ENCODE results near the gene RERE.
A peak's percentile ranks its signal among the peaks of the same experiment; 100 is the strongest.
"Not testable (repeated sequence)": the region's sequence is repeated elsewhere in the genome, so short reads cannot be mapped to it uniquely, and the experiment has no call there.

RERE gene

GRCh38 chr1:8797216-8797615 is 20.2 kb downstream of the RERE start:
- Histone ChIP-seq H3K27me3 (ENCODE audit: control insufficient read depth, insufficient read depth, low read length) (no peaks in the 10 kb centered on the region), H3K4me3 (ENCODE audit: low read depth, low read length) (no peak overlapping the region), H3K9ac (ENCODE audit: low read length) (no peak overlapping the region), H3K36me3 (ENCODE audit: control insufficient read depth, insufficient read depth, low read length) (peaks cover 2% of the 10 kb centered on the region; the same call in 1 of the 2 replicates), H3K4me1 (ENCODE audit: control insufficient read depth, insufficient read depth, low read length) (peaks cover 3% of the 10 kb centered on the region), H3K27ac (ENCODE audit: low read depth, low read length) (no peak overlapping the region), H3K9me3 (ENCODE audit: control insufficient read depth, insufficient read depth, low read depth, low read length) (no peaks in the 10 kb centered on the region)

- Histone ChIP-seq H3K27ac (ENCODE audit: low read depth, low read length) (no peak overlapping the region), H3K4me1 (ENCODE audit: control insufficient read depth, insufficient read depth, low read length) (peaks cover 4% of the 10 kb centered on the region)
Observed at GRCh38 chr1:8796812-8797211, 20.6 kb downstream of the RERE start.

GRCh38 chr1:8794605-8795004 is 22.8 kb downstream of the RERE start:
- Histone ChIP-seq H3K9me3 (ENCODE audit: control insufficient read depth, insufficient read depth, low read depth, low read length) (no peaks in the 10 kb centered on the region), H3K36me3 (ENCODE audit: control insufficient read depth, insufficient read depth, low read length) (peaks cover 2% of the 10 kb centered on the region; the same call in 1 of the 2 replicates), H3K27ac (ENCODE audit: low read depth, low read length) (no peak overlapping the region), H3K9ac (ENCODE audit: low read length) (no peak overlapping the region), H3K27me3 (ENCODE audit: control insufficient read depth, insufficient read depth, low read length) (no peaks in the 10 kb centered on the region), H3K4me3 (ENCODE audit: low read depth, low read length) (no peak overlapping the region), H3K4me1 (ENCODE audit: control insufficient read depth, insufficient read depth, low read length) (peaks cover 26% of the 10 kb centered on the region)

More at GRCh38 chr1:8796812-8797211, 20.6 kb downstream of the RERE start:
- Histone ChIP-seq H3K4me3 (ENCODE audit: low read depth, low read length) (no peak overlapping the region), H3K36me3 (ENCODE audit: control insufficient read depth, insufficient read depth, low read length) (peaks cover 2% of the 10 kb centered on the region; the same call in 1 of the 2 replicates), H3K27me3 (ENCODE audit: control insufficient read depth, insufficient read depth, low read length) (no peaks in the 10 kb centered on the region), H3K9ac (ENCODE audit: low read length) (no peak overlapping the region), H3K9me3 (ENCODE audit: control insufficient read depth, insufficient read depth, low read depth, low read length) (no peaks in the 10 kb centered on the region)

GRCh38 chr1:8791819-8792218 is 25.6 kb downstream of the RERE start:
- Histone ChIP-seq H3K9me3 (ENCODE audit: control insufficient read depth, insufficient read depth, low read depth, low read length) (no peaks in the 10 kb centered on the region), H3K36me3 (ENCODE audit: control insufficient read depth, insufficient read depth, low read length) (peaks cover 2% of the 10 kb centered on the region; the same call in 1 of the 2 replicates), H3K4me3 (ENCODE audit: low read depth, low read length) (no peak overlapping the region), H3K27me3 (ENCODE audit: control insufficient read depth, insufficient read depth, low read length) (no peaks in the 10 kb centered on the region), H3K4me1 (ENCODE audit: control insufficient read depth, insufficient read depth, low read length) (peaks cover 30% of the 10 kb centered on the region), H3K27ac (ENCODE audit: low read depth, low read length) (no peak overlapping the region), H3K9ac (ENCODE audit: low read length) (no peak overlapping the region)

GRCh38 chr1:8790987-8791386 is 26.5 kb downstream of the RERE start:
- Histone ChIP-seq H3K27me3 (ENCODE audit: control insufficient read depth, insufficient read depth, low read length) (no peaks in the 10 kb centered on the region), H3K9ac (ENCODE audit: low read length) (no peak overlapping the region), H3K36me3 (ENCODE audit: control insufficient read depth, insufficient read depth, low read length) (peaks cover 2% of the 10 kb centered on the region; the same call in 1 of the 2 replicates), H3K4me1 (ENCODE audit: control insufficient read depth, insufficient read depth, low read length) (peaks cover 30% of the 10 kb centered on the region), H3K9me3 (ENCODE audit: control insufficient read depth, insufficient read depth, low read depth, low read length) (no peaks in the 10 kb centered on the region), H3K4me3 (ENCODE audit: low read depth, low read length) (no peak overlapping the region), H3K27ac (ENCODE audit: low read depth, low read length) (no peak overlapping the region)

- peaks cover 2% of the 10 kb centered on the region; the same call in 1 of the 2 replicates for H3K36me3 ChIP-seq (ENCODE audit: control insufficient read depth, insufficient read depth, low read length)
- H3K27ac ChIP-seq (ENCODE audit: low read depth, low read length) = no peak overlapping the region
- H3K27me3 ChIP-seq (ENCODE audit: control insufficient read depth, insufficient read depth, low read length) = no peaks in the 10 kb centered on the region
- no peak overlapping the region for H3K9ac ChIP-seq (ENCODE audit: low read length)
- peaks cover 30% of the 10 kb centered on the region for H3K4me1 ChIP-seq (ENCODE audit: control insufficient read depth, insufficient read depth, low read length)
- H3K9me3 ChIP-seq (ENCODE audit: control insufficient read depth, insufficient read depth, low read depth, low read length) = no peaks in the 10 kb centered on the region
- no peak overlapping the region for H3K4me3 ChIP-seq (ENCODE audit: low read depth, low read length)
Observed at GRCh38 chr1:8790478-8790877, 27.0 kb downstream of the RERE start.

GRCh38 chr1:8789314-8790214 is 27.9 kb downstream of the RERE start:
- H3K36me3 ChIP-seq (ENCODE audit: control insufficient read depth, insufficient read depth, low read length) = no peaks in the 10 kb centered on the region
- no peaks in the 10 kb centered on the region for H3K9me3 ChIP-seq (ENCODE audit: control insufficient read depth, insufficient read depth, low read depth, low read length)
- H3K4me1 ChIP-seq (ENCODE audit: control insufficient read depth, insufficient read depth, low read length) = peaks cover 35% of the 10 kb centered on the region
- H3K27me3 ChIP-seq (ENCODE audit: control insufficient read depth, insufficient read depth, low read length) = no peaks in the 10 kb centered on the region
- H3K27ac ChIP-seq (ENCODE audit: low read depth, low read length) = no peak overlapping the region
- peak overlapping the region; percentile 12; the same call in 1 of the 2 replicates for H3K4me3 ChIP-seq (ENCODE audit: low read depth, low read length)
- H3K9ac ChIP-seq (ENCODE audit: low read length) = no peak overlapping the region

- Histone ChIP-seq H3K9me3 (ENCODE audit: control insufficient read depth, insufficient read depth, low read depth, low read length) (no peaks in the 10 kb centered on the region), H3K27ac (ENCODE audit: low read depth, low read length) (no peak overlapping the region), H3K4me1 (ENCODE audit: control insufficient read depth, insufficient read depth, low read length) (peaks cover 38% of the 10 kb centered on the region), H3K36me3 (ENCODE audit: control insufficient read depth, insufficient read depth, low read length) (no peaks in the 10 kb centered on the region), H3K4me3 (ENCODE audit: low read depth, low read length) (no peak overlapping the region), H3K27me3 (ENCODE audit: control insufficient read depth, insufficient read depth, low read length) (no peaks in the 10 kb centered on the region), H3K9ac (ENCODE audit: low read length) (no peak overlapping the region)
Observed at GRCh38 chr1:8787218-8787617, 30.2 kb downstream of the RERE start.

GRCh38 chr1:8786204-8786603 is 31.2 kb downstream of the RERE start:
- H3K27ac ChIP-seq (ENCODE audit: low read depth, low read length); H3K36me3 ChIP-seq (ENCODE audit: control insufficient read depth, insufficient read depth, low read length); H3K4me3 ChIP-seq (ENCODE audit: low read depth, low read length); H3K9ac ChIP-seq (ENCODE audit: low read length); H3K27me3 ChIP-seq (ENCODE audit: control insufficient read depth, insufficient read depth, low read length); H3K9me3 ChIP-seq (ENCODE audit: control insufficient read depth, insufficient read depth, low read depth, low read length): not testable (repeated sequence)
- H3K4me1 ChIP-seq (ENCODE audit: control insufficient read depth, insufficient read depth, low read length) = peaks cover 32% of the 10 kb centered on the region

GRCh38 chr1:8782955-8783354 is 34.5 kb downstream of the RERE start:
- Histone ChIP-seq H3K4me1 (ENCODE audit: control insufficient read depth, insufficient read depth, low read length) (peaks cover 12% of the 10 kb centered on the region), H3K27ac (ENCODE audit: low read depth, low read length) (no peak overlapping the region), H3K4me3 (ENCODE audit: low read depth, low read length) (no peak overlapping the region), H3K36me3 (ENCODE audit: control insufficient read depth, insufficient read depth, low read length) (no peaks in the 10 kb centered on the region), H3K9me3 (ENCODE audit: control insufficient read depth, insufficient read depth, low read depth, low read length) (no peaks in the 10 kb centered on the region), H3K27me3 (ENCODE audit: control insufficient read depth, insufficient read depth, low read length) (no peaks in the 10 kb centered on the region), H3K9ac (ENCODE audit: low read length) (no peak overlapping the region)

GRCh38 chr1:8782001-8782620 is 35.3 kb downstream of the RERE start:
- Histone ChIP-seq H3K27me3 (ENCODE audit: control insufficient read depth, insufficient read depth, low read length) (no peaks in the 10 kb centered on the region), H3K36me3 (ENCODE audit: control insufficient read depth, insufficient read depth, low read length) (no peaks in the 10 kb centered on the region), H3K27ac (ENCODE audit: low read depth, low read length) (no peak overlapping the region), H3K9ac (ENCODE audit: low read length) (no peak overlapping the region), H3K4me3 (ENCODE audit: low read depth, low read length) (no peak overlapping the region), H3K4me1 (ENCODE audit: control insufficient read depth, insufficient read depth, low read length) (peaks cover 12% of the 10 kb centered on the region), H3K9me3 (ENCODE audit: control insufficient read depth, insufficient read depth, low read depth, low read length) (no peaks in the 10 kb centered on the region)

Data from HUES6 (cell line).